DOHH2 (cell line): ENCODE measurements around the gene RIN1.

Experiments used
- H3F3A ChIP-seq: fragments of 200-600 bp; sonication (generic), shearing (Covaris generic); 2 replicates; pipeline ENCODE4 v1.6.0; 2016; ENCODE audit warnings: antibody characterized with exemption, mild to moderate bottlenecking; ENCODE audit not compliant: control insufficient read depth, insufficient read depth
- H3K27ac ChIP-seq: fragments of 200-600 bp; sonication (generic); 2 replicates; pipeline ENCODE4 v1.5.1; 2014; ENCODE audit warnings: low read depth, mild to moderate bottlenecking, low read length, moderate library complexity
- H3K27me3 ChIP-seq: fragments of 200-600 bp; sonication (generic); 2 replicates; pipeline ENCODE4 v1.6.1; 2014; ENCODE audit warnings: mild to moderate bottlenecking, low read length, mixed read lengths; ENCODE audit not compliant: control insufficient read depth
- H3K36me3 ChIP-seq: fragments of 200-600 bp; sonication (generic); 2 replicates; pipeline ENCODE4 v1.6.1; 2014; ENCODE audit warnings: mild to moderate bottlenecking, low read length, moderate library complexity, mixed read lengths; ENCODE audit not compliant: control insufficient read depth
- H3K4me1 ChIP-seq: fragments of 200-600 bp; sonication (generic); 2 replicates; pipeline ENCODE4 v1.6.1; 2014; ENCODE audit warnings: mild to moderate bottlenecking, low read length, mixed read lengths; ENCODE audit not compliant: control insufficient read depth
- H3K4me2 ChIP-seq: fragments of 200-600 bp; sonication (generic); 2 replicates; pipeline ENCODE4 v1.6.0; 2014; ENCODE audit warnings: mild to moderate bottlenecking, low read length, moderate library complexity
- H3K4me3 ChIP-seq: fragments of 200-600 bp; sonication (generic); 2 replicates; pipeline ENCODE4 v1.5.1; 2014; ENCODE audit warnings: mild to moderate bottlenecking, low read length, mixed read lengths
- H3K79me2 ChIP-seq: fragments of 200-600 bp; sonication (generic); 2 replicates; pipeline ENCODE4 v1.6.1; 2014; ENCODE audit warnings: mild to moderate bottlenecking, low read length, mixed read lengths; ENCODE audit not compliant: control insufficient read depth
- H3K9me2 ChIP-seq: fragments of 200-600 bp; sonication (generic); replicated peaks from 2 replicates; pipeline ENCODE4 v1.6.1; 2014; ENCODE audit warnings: mild to moderate bottlenecking, low read length, mixed read lengths; ENCODE audit not compliant: control insufficient read depth
- H3K9me3 ChIP-seq: fragments of 200-600 bp; sonication (generic); 2 replicates; pipeline ENCODE4 v1.6.1; 2014; ENCODE audit warnings: antibody characterized with exemption, low read length, mixed read lengths; ENCODE audit not compliant: control insufficient read depth, insufficient read depth
- H4K20me1 ChIP-seq: fragments of 200-600 bp; sonication (generic); 2 replicates; pipeline ENCODE4 v1.6.0; 2014; ENCODE audit warnings: low read depth, mild to moderate bottlenecking, antibody characterized with exemption, low read length, moderate library complexity; ENCODE audit not compliant: control insufficient read depth, insufficient read depth
- EZH2phosphoT487 ChIP-seq: fragments of 200-600 bp; sonication (generic); IDR thresholded peaks from 2 replicates; pipeline ENCODE4 v1.6.1; 2017; ENCODE audit warnings: borderline replicate concordance, mild to moderate bottlenecking, antibody characterized with exemption, low read length, moderate library complexity, mixed read lengths
- TF ChIP-seq, protein P1 (sequence below): fragments of 200-600 bp; sonication (generic); IDR thresholded peaks from one replicate; pipeline ENCODE4 v1.5.1; 2014; ENCODE audit warnings: antibody characterized with exemption, mild to moderate bottlenecking, low read depth, low read length; ENCODE audit not compliant: poor library complexity, severe bottlenecking

Gene RIN1

DNA sequence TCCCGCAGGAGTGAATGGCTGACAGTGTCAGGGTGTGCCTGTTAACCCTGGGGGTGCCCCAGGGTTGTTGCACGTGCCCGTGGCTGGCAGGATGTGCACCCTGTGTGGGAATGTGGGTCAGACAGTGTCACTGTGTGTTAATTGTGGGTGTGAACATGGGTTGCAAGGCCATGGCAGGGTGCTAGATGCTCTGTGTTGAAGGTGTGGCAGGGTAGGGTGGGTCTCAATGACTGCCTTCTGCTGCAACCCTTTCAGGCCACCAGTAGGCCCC, 8.3 kb downstream of the RIN1 start:
- Histone ChIP-seq H3K4me3 (no peak overlapping the region), H3K4me1 (peaks cover 44% of the 10 kb centered on the region), H4K20me1 (no peaks in the 10 kb centered on the region), H3K9me3 (no peaks in the 10 kb centered on the region), H3K79me2 (no peaks in the 10 kb centered on the region), H3K27ac (no peak overlapping the region), H3K36me3 (no peaks in the 10 kb centered on the region), H3F3A (no peaks in the 10 kb centered on the region), H3K9me2 (no peaks in the 10 kb centered on the region), H3K4me2 (peak overlapping the region; percentile 66), H3K27me3 (no peaks in the 10 kb centered on the region)
- TF ChIP-seq, protein P1, sequence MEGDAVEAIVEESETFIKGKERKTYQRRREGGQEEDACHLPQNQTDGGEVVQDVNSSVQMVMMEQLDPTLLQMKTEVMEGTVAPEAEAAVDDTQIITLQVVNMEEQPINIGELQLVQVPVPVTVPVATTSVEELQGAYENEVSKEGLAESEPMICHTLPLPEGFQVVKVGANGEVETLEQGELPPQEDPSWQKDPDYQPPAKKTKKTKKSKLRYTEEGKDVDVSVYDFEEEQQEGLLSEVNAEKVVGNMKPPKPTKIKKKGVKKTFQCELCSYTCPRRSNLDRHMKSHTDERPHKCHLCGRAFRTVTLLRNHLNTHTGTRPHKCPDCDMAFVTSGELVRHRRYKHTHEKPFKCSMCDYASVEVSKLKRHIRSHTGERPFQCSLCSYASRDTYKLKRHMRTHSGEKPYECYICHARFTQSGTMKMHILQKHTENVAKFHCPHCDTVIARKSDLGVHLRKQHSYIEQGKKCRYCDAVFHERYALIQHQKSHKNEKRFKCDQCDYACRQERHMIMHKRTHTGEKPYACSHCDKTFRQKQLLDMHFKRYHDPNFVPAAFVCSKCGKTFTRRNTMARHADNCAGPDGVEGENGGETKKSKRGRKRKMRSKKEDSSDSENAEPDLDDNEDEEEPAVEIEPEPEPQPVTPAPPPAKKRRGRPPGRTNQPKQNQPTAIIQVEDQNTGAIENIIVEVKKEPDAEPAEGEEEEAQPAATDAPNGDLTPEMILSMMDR, result no peak

DNA sequence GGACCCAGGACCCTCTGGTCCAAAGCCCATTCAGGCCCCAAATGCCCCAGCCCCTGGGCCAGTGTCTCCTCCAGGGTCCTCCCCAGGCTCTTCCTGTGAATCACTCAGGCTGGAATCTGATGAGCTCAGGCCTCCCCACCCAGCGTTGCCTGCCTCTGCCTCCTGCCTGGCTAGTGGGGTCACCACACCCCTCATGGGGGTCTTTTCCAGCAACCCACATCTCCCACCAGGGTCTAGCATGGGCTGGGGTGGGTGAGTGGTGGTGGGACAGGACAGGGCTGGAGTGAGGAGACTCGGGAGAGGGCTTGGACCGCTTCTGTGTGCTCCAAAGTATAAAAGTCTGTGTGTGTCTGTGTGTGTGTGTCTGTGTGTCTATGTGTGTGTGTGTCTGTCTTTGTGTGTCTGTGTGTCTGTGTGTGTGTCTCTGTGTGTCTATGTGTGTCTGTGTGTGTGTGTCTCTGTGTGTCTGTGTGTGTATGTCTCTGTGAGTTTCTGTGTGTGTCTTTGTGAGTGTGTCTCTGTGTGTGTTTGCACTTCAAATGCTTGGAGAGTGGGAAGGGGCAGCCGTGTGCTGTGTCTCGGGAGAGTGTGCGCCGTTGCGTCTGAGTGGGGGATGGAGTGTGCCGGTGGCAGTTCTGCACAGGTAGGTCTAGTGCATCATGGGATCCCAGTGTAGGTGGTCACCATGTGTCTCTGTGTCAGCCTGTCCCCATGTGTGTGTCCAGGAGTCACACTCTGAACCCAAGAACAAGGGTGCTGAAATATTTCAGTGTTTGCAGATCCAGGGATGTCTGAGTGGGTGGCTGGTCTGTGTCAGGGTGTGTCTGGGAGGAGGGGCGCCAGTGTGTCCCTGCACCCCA, 8.8 kb downstream of the RIN1 start:
- peaks cover 44% of the 10 kb centered on the region for H3K4me1 ChIP-seq
- H3K79me2 ChIP-seq, result no peaks in the 10 kb centered on the region
- no peaks in the 10 kb centered on the region for H3F3A ChIP-seq
- H3K4me3 ChIP-seq, result no peak overlapping the region
- H3K27ac ChIP-seq, result no peak overlapping the region
- H3K27me3 ChIP-seq, result no peaks in the 10 kb centered on the region
- no peaks in the 10 kb centered on the region for H3K36me3 ChIP-seq
- H3K9me3 ChIP-seq, result no peaks in the 10 kb centered on the region
- no peaks in the 10 kb centered on the region for H4K20me1 ChIP-seq
- H3K9me2 ChIP-seq, result no peaks in the 10 kb centered on the region
- TF ChIP-seq EZH2phosphoT487, result no peak
- H3K4me2 ChIP-seq, result peak overlapping the region; percentile 65; the same call in 1 of the 2 replicates

DNA sequence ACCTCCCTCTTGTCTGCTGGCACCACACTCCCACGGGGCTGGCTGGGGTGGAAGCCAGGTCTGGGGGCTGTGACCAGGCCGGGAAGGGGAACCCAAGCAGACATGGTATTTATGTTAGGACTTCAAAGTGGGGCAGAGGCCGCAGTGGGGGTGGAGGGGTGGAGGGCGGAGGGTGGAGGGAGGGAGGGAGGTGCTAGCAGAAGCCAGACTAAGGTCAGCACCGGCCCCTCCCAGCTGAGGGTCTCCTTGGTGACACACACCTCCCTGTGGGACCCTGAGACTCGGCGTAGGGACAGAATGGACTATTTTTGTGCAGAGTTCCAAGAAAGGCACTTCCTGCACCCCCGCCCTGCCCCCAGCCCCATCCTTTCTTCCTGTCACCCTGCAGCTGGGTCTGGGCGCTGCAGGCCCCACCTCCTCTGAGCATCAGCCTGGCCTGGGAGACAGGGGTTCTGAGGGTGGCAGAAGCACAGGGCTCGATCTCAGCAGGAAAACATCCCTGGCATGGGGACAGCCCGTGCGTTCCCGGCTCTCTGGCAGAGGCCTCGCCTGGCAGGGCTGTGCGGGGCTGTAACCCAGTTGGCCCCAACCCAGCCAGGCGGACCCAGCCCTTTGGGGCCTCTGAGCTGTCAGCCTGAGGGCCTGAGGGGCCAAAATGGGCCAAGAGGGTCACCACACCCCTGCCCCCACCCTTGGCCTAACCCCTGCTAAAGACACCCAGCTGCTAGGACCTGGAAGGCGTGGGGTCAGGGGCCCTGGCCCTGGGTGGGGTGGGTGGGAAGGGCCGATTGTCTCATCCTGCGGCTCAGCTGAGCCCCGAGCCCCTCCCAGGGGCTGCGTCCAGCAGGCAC, 9.7 kb downstream of the RIN1 start:
- no peaks in the 10 kb centered on the region for H3K9me2 ChIP-seq
- no peaks in the 10 kb centered on the region for H3F3A ChIP-seq
- peaks cover 4% of the 10 kb centered on the region; the same call in 1 of the 2 replicates for H3K9me3 ChIP-seq
- H3K36me3 ChIP-seq, result no peaks in the 10 kb centered on the region
- TF ChIP-seq EZH2phosphoT487, result no peak
- TF ChIP-seq, protein P1, result no peak
- H3K4me2 ChIP-seq, result peak overlapping the region; percentile 65
- peaks cover 47% of the 10 kb centered on the region for H3K4me1 ChIP-seq
- no peaks in the 10 kb centered on the region for H4K20me1 ChIP-seq
- H3K79me2 ChIP-seq, result no peaks in the 10 kb centered on the region
- no peaks in the 10 kb centered on the region for H3K27me3 ChIP-seq
- H3K27ac ChIP-seq, result no peak overlapping the region
- peak overlapping the region; percentile 32; the same call in 1 of the 2 replicates for H3K4me3 ChIP-seq

DNA sequence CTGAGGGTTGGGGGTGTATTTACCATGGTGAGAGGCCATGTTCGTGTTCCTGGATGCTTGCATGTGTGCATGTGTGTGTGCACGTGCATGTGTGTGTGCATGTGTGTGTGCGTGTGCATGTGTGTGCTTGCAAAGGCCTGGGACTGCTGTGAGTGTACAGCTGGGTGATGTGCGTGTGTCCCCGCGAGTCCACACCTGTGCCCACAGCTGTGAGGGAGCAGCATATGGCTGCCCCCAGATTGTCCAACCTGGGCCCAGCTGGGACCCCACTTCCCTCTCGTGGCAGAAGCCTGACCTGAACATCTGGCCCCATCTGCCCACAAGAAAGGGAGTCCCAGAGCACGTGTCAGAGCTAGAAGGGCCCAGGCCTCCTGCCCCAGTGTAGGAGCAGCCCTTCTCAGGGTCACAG, 11.0 kb downstream of the RIN1 start:
- TF ChIP-seq, protein P1, result no peak
- TF ChIP-seq EZH2phosphoT487, result no peak
- Histone ChIP-seq H3K27ac (no peak overlapping the region), H3K4me1 (peaks cover 47% of the 10 kb centered on the region), H3K9me2 (no peaks in the 10 kb centered on the region), H3K4me3 (no peak overlapping the region), H3K36me3 (no peaks in the 10 kb centered on the region), H3K4me2 (no peak overlapping the region; the same call in 1 of the 2 replicates), H3K27me3 (no peaks in the 10 kb centered on the region), H3K79me2 (no peaks in the 10 kb centered on the region), H3F3A (no peaks in the 10 kb centered on the region), H4K20me1 (no peaks in the 10 kb centered on the region), H3K9me3 (peaks cover 5% of the 10 kb centered on the region; the same call in 1 of the 2 replicates)
